ENCODE results near the gene IGIP.

DNA sequence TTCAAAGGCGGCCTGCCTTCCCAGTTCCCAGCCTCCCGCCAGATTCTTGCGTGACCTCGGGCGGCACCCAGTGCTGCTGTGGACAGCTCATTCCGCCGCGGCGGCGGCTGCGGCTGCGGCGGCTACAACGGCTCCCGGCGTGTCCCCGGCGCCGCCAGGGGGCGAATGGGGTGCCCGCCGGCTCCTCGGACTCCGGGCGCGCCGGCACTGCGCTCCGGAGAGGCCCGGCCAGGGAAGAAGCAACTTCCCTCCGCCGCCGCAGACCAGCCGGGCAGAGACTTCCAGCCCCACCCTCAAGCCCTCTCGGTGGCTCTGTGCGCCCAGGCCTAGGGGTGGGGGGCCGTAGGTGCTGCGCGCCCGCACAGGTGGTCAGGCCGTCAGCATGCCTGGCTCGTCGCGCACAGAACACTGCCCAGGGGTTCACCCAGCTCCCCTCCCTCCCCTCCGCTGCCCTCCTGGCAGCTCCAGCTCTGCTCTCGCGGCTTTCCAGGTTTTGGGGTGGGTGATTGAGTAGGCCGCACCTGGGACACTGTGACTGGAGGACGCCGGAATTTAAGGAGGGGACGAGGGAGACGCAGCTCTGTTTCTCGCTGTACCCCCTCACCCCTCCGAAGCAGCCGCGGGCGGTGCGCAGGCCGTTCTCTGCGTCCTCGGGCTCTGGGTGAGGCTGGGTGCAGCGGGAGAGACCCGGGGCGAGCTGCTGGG, 20.2 kb downstream of the IGIP start:
- TF ChIP-seq CTCF (IDR thresholded peaks at IDR 0.05 in 4 of 5, conservative IDR thresholded peaks at IDR 0.05 in 1 of 5) (peak; percentile 73 to 89 (median 88)), POLR2A (IDR thresholded peaks at IDR 0.05) (no peak)
